Lung (tissue), 12 donors: ENCODE data around the gene LMBRD2. TPM values are rescaled to one million over a fixed set of nuclear protein-coding genes. Genes with fewer than 3 reads are reported as not detected.

Source experiments
- ATAC-seq: fragments of 200-7000 bp; cut with Tn5 transposase; one replicate; pipeline ENCODE4 v1.9.1; 2020; ENCODE audit warnings: moderate number of reproducible peaks; ENCODE audit not compliant: insufficient read depth, low FRiP score
- DNase-seq, 3 donors: peaks; one replicate each; pipeline ENCODE4 v3.0.0-alpha.2; 2013 to 2017
- H3K27ac ChIP-seq, 2 donors: one replicate each; pipeline ENCODE4 v1.5.1; 2013; ENCODE audit warnings: mild to moderate bottlenecking in 2 of 2, moderate library complexity in 2 of 2, control low read depth in 1 of 2, inconsistent platforms in 1 of 2, low read depth in 1 of 2, low read length in 1 of 2
- H3K27me3 ChIP-seq, 3 donors: one replicate each; pipeline ENCODE4 v1.5.1; 2013; ENCODE audit warnings: low read length in 2 of 3; ENCODE audit not compliant: control insufficient read depth in 3 of 3, insufficient read depth in 3 of 3
- H3K36me3 ChIP-seq, 4 donors: one replicate each; pipeline ENCODE4 v1.5.1; 2013; ENCODE audit warnings: low read length in 4 of 4, mild to moderate bottlenecking in 1 of 4, moderate library complexity in 1 of 4; ENCODE audit not compliant: control insufficient read depth in 4 of 4, insufficient read depth in 4 of 4
- H3K4me1 ChIP-seq, 5 donors: one replicate each; pipeline ENCODE4 v1.5.1; 2013; ENCODE audit warnings: low read length in 5 of 5, mild to moderate bottlenecking in 2 of 5, moderate library complexity in 1 of 5; ENCODE audit not compliant: control insufficient read depth in 5 of 5, insufficient read depth in 5 of 5
- H3K4me3 ChIP-seq: one replicate; pipeline ENCODE4 v1.5.1; 2013; ENCODE audit warnings: mild to moderate bottlenecking, control low read depth, moderate library complexity
- H3K9ac ChIP-seq, 2 donors: one replicate each; pipeline ENCODE4 v1.5.1; 2013; ENCODE audit warnings: low read length in 2 of 2, control low read depth in 1 of 2; ENCODE audit not compliant: insufficient read depth in 1 of 2
- H3K9me3 ChIP-seq, 4 donors: one replicate each; pipeline ENCODE4 v1.5.1; 2013; ENCODE audit warnings: low read length in 3 of 4, mild to moderate bottlenecking in 1 of 4, moderate library complexity in 1 of 4; ENCODE audit not compliant: control insufficient read depth in 4 of 4, insufficient read depth in 3 of 4
- WGBS, 2 donors: extraction: QIAGEN DNeasy Blood & Tissue Kit; methylation state at CpG; one replicate each; pipeline ENCODE4 v1.1.7; 2013; 5-methylcytosine and 5-hydroxymethylcytosine counted together
- polyA plus RNA-seq, 2 donors: library from polyadenylated mRNA; stranded (reverse); fragments of 200-250 nt; gene quantifications; one replicate each; pipeline ENCODE4 v1.2.1, GENCODE V29; 2013
- total RNA-seq, 2 donors: library from RNA; depleted of rRNA in 1 of 2; stranded (reverse); fragments of >200 nt in 1 of 2; gene quantifications; one replicate each; pipeline ENCODE4 v1.2.1, GENCODE V29; 2014 to 2021
- TF ChIP-seq, protein P1 (sequence below): IDR thresholded peaks from 2 replicates; pipeline ENCODE4 v1.5.1; 2012; ENCODE audit warnings: mild to moderate bottlenecking; ENCODE audit errors: control extremely low read depth, extremely low read depth
- donor health status: control.
- donor health status: control.
- donor health status: Bipolar disorder and iron deficiency.
- donor health status: healthy.
- donor health status: DM: yes; HTN: yes; CAD: no.

LMBRD2 gene
- total and polyA plus RNA-seq, 4 donors: 2.1 to 16.8 (median 7.9) TPM

DNA sequence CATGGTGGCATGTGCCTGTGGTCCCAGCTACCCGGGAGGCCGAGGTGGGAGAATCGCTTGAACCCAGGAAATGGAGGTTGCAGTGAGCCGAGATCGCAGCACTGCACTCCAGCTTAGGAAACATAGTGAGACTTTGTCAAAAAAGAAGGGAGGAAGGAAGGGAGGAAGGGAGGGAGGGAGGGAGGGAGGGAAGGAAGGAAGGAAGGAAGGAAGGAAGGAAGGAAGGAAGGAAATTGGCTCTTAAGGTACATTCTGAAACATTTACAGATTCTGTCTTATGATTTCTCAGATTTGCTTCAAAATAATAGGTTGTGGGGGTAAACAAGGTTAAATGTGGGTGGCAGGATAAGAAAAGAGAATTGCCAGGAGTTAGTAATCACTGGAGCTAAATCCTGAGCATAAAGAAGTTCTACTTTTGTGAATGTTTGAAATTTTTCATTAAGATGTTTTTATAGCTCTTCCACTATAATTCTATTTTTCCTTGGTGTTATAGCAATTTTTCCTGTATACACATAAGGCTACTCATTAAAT lies 82.9 kb downstream of the LMBRD2 start:
- no peak for DNase-seq
- TF ChIP-seq, protein P1, sequence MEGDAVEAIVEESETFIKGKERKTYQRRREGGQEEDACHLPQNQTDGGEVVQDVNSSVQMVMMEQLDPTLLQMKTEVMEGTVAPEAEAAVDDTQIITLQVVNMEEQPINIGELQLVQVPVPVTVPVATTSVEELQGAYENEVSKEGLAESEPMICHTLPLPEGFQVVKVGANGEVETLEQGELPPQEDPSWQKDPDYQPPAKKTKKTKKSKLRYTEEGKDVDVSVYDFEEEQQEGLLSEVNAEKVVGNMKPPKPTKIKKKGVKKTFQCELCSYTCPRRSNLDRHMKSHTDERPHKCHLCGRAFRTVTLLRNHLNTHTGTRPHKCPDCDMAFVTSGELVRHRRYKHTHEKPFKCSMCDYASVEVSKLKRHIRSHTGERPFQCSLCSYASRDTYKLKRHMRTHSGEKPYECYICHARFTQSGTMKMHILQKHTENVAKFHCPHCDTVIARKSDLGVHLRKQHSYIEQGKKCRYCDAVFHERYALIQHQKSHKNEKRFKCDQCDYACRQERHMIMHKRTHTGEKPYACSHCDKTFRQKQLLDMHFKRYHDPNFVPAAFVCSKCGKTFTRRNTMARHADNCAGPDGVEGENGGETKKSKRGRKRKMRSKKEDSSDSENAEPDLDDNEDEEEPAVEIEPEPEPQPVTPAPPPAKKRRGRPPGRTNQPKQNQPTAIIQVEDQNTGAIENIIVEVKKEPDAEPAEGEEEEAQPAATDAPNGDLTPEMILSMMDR: no peak
- no peaks in the 10 kb centered on the region for H3K36me3 ChIP-seq

DNA sequence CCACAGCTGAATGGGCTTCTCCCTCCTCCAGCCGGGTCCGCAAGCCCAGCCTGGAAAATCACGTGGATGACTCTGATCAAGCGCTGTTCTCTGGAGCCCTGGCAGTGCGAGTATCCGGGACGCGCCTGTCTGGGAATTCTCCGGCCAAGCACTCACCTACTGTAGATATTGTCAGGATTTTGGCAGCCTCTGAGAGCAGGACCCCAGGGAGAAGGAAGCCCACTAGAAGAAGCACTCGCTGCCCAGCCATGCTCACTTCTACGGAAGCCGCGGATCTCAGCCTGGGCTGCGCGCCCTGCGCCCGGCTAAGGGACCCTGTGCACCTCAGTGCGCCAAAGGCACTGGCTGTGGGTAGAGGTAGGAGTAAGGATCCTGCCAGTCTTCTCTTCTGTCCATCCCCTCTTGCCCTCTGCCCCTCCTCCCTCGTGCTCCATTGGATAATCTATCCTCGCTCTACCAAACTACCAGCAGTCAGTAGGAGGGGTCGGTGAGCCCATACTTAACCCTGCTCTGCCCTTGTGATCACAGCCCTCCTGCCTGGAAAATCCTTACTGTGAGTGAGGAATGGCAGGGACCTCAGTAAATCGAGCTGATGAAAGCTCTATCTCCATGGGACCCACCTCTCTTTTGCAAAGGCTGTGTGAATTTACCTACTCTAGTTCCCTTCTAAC lies 85.0 kb downstream of the LMBRD2 start, which contains the start of gene UGT3A2:
TSS of gene UGT3A2 (minus strand) at position 343 of the 671 bp plus-strand sequence. CDS start at position 250, 93 bp downstream.
- Histone ChIP-seq H3K9ac (no peak within 1 kb of the TSS), H3K4me3 (no peak within 1 kb of the TSS), H3K36me3 (no peaks in the 10 kb centered on the region), H3K4me1 (peaks cover 0 to 9% (median 0%) of the 10 kb centered on the region in 5 donors), H3K27ac (no peak within 1 kb of the TSS), H3K27me3 (peaks cover 9 to 11% (median 9%) of the 10 kb centered on the region in 3 donors), H3K9me3 (no peaks in the 10 kb centered on the region)
- ATAC-seq: no peak
- TF ChIP-seq, protein P1: no peak
- WGBS, 2 donors: 4% methylated on average over 22 of the region's 22 CpGs
- DNase-seq: peak in 1 of 3 donors; percentile 4

More for the DNA sequence above, 82.9 kb downstream of the LMBRD2 start:
- no peak overlapping the region for H3K27ac ChIP-seq
- H3K9me3 ChIP-seq: no peaks in the 10 kb centered on the region
- H3K9ac ChIP-seq: no peak overlapping the region
- peaks cover 0 to 9% (median 0%) of the 10 kb centered on the region in 5 donors for H3K4me1 ChIP-seq
- ATAC-seq: no peak
- no peak overlapping the region for H3K4me3 ChIP-seq
- 78 to 90% methylated on average over 5 of the region's 5 CpGs for whole genome bisulfite sequencing, 2 donors
- H3K27me3 ChIP-seq: peaks cover 9 to 11% (median 9%) of the 10 kb centered on the region in 3 donors

DNA sequence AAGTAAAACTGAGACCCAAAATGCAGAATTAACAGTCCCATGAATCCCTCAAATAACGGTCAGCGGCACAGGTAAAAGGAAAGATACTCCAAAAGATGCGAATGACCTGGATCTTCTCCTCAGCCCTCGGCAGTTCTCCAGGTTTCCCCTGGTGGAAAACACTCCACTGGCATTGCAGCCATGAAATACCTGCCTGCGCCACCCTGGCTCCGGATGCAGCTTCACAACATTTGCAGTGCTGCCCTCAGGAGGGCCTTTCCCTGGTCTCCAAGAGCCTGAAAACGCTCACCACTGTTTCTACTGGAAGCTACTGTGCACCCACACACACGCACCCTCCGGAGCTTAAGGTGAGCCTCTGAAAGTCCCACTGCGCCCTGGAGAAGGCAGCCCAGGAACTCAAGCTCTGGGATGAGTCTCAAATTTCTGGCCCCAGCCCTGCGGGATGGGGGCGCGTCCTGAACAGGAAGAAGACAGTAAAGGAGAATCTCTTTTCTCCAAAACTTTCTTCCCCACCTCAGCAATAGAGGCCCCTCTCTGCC lies 85.6 kb downstream of the LMBRD2 start:
- H3K4me3 ChIP-seq: no peak overlapping the region
- no peak for DNase-seq
- peaks cover 0 to 9% (median 0%) of the 10 kb centered on the region in 5 donors for H3K4me1 ChIP-seq
- H3K9ac ChIP-seq: no peak overlapping the region
- 34 to 35% methylated on average over 13 of the region's 13 CpGs for WGBS, 2 donors
- TF ChIP-seq, protein P1: no peak
- H3K9me3 ChIP-seq: no peaks in the 10 kb centered on the region
- no peak for ATAC-seq
- no peaks in the 10 kb centered on the region for H3K36me3 ChIP-seq
- no peak overlapping the region for H3K27ac ChIP-seq
- H3K27me3 ChIP-seq: peaks cover 9 to 11% (median 9%) of the 10 kb centered on the region in 3 donors
